ENCODE results near the gene CDH6. TPM values are rescaled to one million over a fixed set of nuclear protein-coding genes. Genes with fewer than 3 reads are reported as not detected.

The CDH6 gene
- total RNA-seq, 1 donor from 2014 or later: 178 TPM

GRCh38 chr5:31268256-31268655, 74.8 kb downstream of the CDH6 start:
- no peak for DNase-seq
- Mint-ChIP-seq H3K9me3 (ENCODE audit: unreplicated experiment) (no peaks in the 10 kb centered on the region), H3K27ac (ENCODE audit: unreplicated experiment) (peak overlapping the region; percentile 2), H3K27me3 (ENCODE audit: unreplicated experiment) (peaks cover 3% of the 10 kb centered on the region), H3K4me3 (ENCODE audit: unreplicated experiment) (no peak overlapping the region), H3K4me1 (ENCODE audit: low read depth, unreplicated experiment) (peaks cover 12% of the 10 kb centered on the region), H3K36me3 (ENCODE audit: unreplicated experiment) (no peaks in the 10 kb centered on the region)
- TF ChIP-seq, protein P1, sequence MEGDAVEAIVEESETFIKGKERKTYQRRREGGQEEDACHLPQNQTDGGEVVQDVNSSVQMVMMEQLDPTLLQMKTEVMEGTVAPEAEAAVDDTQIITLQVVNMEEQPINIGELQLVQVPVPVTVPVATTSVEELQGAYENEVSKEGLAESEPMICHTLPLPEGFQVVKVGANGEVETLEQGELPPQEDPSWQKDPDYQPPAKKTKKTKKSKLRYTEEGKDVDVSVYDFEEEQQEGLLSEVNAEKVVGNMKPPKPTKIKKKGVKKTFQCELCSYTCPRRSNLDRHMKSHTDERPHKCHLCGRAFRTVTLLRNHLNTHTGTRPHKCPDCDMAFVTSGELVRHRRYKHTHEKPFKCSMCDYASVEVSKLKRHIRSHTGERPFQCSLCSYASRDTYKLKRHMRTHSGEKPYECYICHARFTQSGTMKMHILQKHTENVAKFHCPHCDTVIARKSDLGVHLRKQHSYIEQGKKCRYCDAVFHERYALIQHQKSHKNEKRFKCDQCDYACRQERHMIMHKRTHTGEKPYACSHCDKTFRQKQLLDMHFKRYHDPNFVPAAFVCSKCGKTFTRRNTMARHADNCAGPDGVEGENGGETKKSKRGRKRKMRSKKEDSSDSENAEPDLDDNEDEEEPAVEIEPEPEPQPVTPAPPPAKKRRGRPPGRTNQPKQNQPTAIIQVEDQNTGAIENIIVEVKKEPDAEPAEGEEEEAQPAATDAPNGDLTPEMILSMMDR (IDR thresholded peaks at IDR 0.05; ENCODE audit: partially characterized antibody, unreplicated experiment): no peak

DNA sequence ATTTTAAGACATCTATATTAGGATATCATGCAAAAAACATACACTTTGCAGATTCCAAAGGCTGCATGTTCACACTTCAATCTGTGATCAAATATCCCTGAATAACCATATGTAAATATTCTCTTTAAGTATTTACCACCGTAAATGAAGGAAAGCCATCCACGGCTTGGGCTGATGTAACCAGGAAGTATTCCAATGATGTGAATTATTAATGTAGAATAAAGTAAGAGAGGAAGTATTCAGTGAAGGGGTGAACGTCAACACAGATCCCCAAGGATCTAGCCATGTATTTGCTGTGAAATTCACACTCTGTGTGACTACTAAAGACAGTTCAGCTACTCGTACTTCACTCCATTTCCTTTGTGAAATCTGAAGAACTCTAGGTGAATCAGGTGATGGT, 75.2 kb downstream of the CDH6 start:
- Mint-ChIP-seq H3K36me3 (ENCODE audit: unreplicated experiment) (no peaks in the 10 kb centered on the region), H3K9me3 (ENCODE audit: unreplicated experiment) (no peaks in the 10 kb centered on the region), H3K4me3 (ENCODE audit: unreplicated experiment) (no peak overlapping the region), H3K4me1 (ENCODE audit: low read depth, unreplicated experiment) (peaks cover 12% of the 10 kb centered on the region), H3K27ac (ENCODE audit: unreplicated experiment) (peak overlapping the region; percentile 2), H3K27me3 (ENCODE audit: unreplicated experiment) (peaks cover 3% of the 10 kb centered on the region)
- DNase-seq: no peak
- TF ChIP-seq, protein P1 (IDR thresholded peaks at IDR 0.05; ENCODE audit: partially characterized antibody, unreplicated experiment): no peak

DNA sequence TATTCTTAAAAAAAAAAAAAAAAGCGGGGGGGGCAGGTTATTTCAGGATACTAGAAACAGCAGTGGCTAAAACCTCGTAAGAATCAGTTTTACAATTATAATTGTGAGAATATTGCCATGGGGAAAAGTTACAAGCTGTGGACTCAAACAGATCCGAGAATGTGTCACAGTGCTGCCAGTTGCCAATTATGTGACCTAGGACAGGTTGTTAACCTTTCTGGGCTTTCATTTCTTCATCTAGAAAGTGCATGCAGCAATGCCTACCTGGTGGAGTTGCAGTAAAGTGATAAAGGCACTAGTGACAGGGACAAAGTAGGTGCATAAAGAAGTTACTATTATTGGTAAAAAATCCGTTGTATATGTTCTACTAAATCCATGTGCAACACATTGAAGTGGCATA, 75.8 kb downstream of the CDH6 start:
- no peaks in the 10 kb centered on the region for H3K36me3 Mint-ChIP-seq (ENCODE audit: unreplicated experiment)
- no peak for DNase-seq
- H3K4me1 Mint-ChIP-seq (ENCODE audit: low read depth, unreplicated experiment): peaks cover 12% of the 10 kb centered on the region
- H3K9me3 Mint-ChIP-seq (ENCODE audit: unreplicated experiment): no peaks in the 10 kb centered on the region
- peaks cover 3% of the 10 kb centered on the region for H3K27me3 Mint-ChIP-seq (ENCODE audit: unreplicated experiment)
- no peak overlapping the region for H3K4me3 Mint-ChIP-seq (ENCODE audit: unreplicated experiment)
- TF ChIP-seq, protein P1 (IDR thresholded peaks at IDR 0.05; ENCODE audit: partially characterized antibody, unreplicated experiment): no peak
- H3K27ac Mint-ChIP-seq (ENCODE audit: unreplicated experiment): no peak overlapping the region

DNA sequence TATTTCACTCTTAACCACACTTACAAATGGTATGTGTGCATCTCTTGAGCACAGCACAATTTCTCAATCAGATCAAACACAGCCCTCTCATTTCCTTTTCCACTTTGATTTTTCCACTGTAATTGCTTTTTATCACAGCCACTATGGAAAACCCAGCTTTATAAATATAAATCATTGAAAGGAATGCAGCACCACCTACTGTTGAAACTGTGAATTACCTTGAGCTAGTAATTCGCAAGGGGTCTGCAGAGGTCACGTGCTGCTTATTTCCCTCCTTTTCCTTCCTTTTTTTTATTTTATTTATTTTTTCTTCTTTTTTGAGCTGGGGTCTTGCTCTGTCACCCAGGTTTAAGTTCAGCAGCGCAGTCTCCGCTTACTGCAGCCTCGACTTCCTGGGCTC, 76.9 kb downstream of the CDH6 start:
- peaks cover 12% of the 10 kb centered on the region for H3K4me1 Mint-ChIP-seq (ENCODE audit: low read depth, unreplicated experiment)

DNA sequence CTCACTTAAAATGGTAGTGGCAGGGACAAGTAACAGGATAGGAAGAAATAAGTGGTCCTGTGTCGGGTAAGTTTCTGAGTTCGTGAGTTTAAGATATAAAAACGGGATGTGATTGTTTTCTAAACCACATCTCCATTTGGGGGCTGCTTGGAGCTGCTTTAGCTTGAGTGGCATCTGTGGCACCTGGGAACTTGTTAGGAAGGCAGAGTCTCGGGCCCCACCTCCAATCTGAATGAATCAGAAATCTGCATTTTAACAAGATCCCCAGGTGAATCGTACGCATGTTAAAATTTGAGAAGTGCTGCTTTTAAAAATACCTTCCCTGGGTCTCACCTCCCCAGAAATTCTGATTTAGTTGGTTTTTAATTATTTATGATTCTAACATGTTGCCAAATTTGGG, 78.1 kb downstream of the CDH6 start:
- no peaks in the 10 kb centered on the region for H3K9me3 Mint-ChIP-seq (ENCODE audit: unreplicated experiment)
- TF ChIP-seq, protein P1 (IDR thresholded peaks at IDR 0.05; ENCODE audit: partially characterized antibody, unreplicated experiment): no peak
- H3K4me1 Mint-ChIP-seq (ENCODE audit: low read depth, unreplicated experiment): peaks cover 12% of the 10 kb centered on the region
- DNase-seq: no peak
- H3K4me3 Mint-ChIP-seq (ENCODE audit: unreplicated experiment): no peak overlapping the region
- peaks cover 3% of the 10 kb centered on the region for H3K27me3 Mint-ChIP-seq (ENCODE audit: unreplicated experiment)
- H3K36me3 Mint-ChIP-seq (ENCODE audit: unreplicated experiment): no peaks in the 10 kb centered on the region
- H3K27ac Mint-ChIP-seq (ENCODE audit: unreplicated experiment): no peak overlapping the region

More for the DNA sequence above, 76.9 kb downstream of the CDH6 start:
- TF ChIP-seq, protein P1 (IDR thresholded peaks at IDR 0.05; ENCODE audit: partially characterized antibody, unreplicated experiment): peak; percentile 91
- no peak overlapping the region for H3K27ac Mint-ChIP-seq (ENCODE audit: unreplicated experiment)
- no peaks in the 10 kb centered on the region for H3K36me3 Mint-ChIP-seq (ENCODE audit: unreplicated experiment)
- H3K4me3 Mint-ChIP-seq (ENCODE audit: unreplicated experiment): no peak overlapping the region
- no peak for DNase-seq
- no peaks in the 10 kb centered on the region for H3K9me3 Mint-ChIP-seq (ENCODE audit: unreplicated experiment)
- peaks cover 3% of the 10 kb centered on the region for H3K27me3 Mint-ChIP-seq (ENCODE audit: unreplicated experiment)
